C4-2B (cell line): ENCODE data around the gene CXCR2.
A peak's percentile ranks its signal among the peaks of the same experiment; 100 is the strongest.
"Not testable (repeated sequence)": the region's sequence is repeated elsewhere in the genome, so short reads cannot be mapped to it uniquely, and the experiment has no call there.

Experiments used
- H3K27ac ChIP-seq: fragments of 450-650 bp; 2 replicates; pipeline ENCODE4 v1.5.1; 2017
- ZFX ChIP-seq: fragments of 450-650 bp; IDR thresholded peaks from 2 replicates; pipeline ENCODE4 v1.6.1; 2017
- TF ChIP-seq, protein P1 (sequence below): fragments of 450-650 bp; conservative IDR thresholded peaks from 2 replicates; pipeline ENCODE4 v1.5.1; 2017; ENCODE audit warnings: mild to moderate bottlenecking

CXCR2 gene

DNA sequence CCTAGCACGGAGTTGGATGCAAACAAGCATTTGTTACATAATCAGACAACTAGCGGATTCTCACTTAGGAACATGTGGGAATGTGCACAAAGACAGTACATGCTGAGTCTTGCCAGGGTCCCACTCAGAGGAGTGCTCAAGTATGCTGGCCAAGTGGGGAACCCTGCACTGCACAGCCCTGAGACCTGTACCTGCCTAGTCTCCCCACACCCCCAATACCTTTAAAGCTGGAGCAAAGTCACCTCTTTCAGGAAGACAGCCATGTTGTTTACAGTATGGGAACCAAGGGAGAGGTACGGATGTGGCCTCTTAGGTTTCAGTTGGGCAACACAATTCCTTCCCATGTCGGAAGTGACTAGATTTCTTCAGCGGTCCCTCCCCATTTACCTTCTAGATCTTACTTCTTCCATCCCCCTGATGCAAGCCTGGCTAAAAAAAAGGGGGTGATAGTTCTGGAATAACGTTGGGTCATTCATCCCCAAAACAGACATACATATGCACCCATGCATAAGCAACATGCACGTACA is 30.2 kb downstream of the CXCR2 start:
- no peak for TF ChIP-seq ZFX
- TF ChIP-seq, protein P1, sequence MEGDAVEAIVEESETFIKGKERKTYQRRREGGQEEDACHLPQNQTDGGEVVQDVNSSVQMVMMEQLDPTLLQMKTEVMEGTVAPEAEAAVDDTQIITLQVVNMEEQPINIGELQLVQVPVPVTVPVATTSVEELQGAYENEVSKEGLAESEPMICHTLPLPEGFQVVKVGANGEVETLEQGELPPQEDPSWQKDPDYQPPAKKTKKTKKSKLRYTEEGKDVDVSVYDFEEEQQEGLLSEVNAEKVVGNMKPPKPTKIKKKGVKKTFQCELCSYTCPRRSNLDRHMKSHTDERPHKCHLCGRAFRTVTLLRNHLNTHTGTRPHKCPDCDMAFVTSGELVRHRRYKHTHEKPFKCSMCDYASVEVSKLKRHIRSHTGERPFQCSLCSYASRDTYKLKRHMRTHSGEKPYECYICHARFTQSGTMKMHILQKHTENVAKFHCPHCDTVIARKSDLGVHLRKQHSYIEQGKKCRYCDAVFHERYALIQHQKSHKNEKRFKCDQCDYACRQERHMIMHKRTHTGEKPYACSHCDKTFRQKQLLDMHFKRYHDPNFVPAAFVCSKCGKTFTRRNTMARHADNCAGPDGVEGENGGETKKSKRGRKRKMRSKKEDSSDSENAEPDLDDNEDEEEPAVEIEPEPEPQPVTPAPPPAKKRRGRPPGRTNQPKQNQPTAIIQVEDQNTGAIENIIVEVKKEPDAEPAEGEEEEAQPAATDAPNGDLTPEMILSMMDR = no peak
- H3K27ac ChIP-seq = no peak overlapping the region

DNA sequence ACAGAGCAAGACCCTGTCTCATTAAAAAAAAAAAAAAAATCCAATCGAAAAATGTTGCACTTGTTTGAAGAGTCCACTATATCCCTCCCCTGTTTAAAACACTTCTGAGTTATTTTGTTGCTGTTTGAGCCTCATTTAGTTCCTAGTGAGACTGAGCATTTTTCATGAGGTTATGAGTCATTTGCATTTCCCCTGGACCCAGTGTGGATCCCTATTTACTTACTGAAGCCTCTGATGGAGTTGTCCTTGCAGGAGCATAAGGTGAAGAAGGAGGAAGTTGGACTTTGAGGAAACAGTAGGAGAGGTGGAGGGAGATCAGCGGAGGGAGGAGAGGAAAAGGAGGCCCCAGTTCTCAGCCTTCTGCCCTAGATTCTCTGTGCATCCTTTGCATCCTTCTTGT is 35.8 kb downstream of the CXCR2 start:
- H3K27ac ChIP-seq = no peak overlapping the region
- TF ChIP-seq ZFX = no peak
- TF ChIP-seq, protein P1 = no peak

DNA sequence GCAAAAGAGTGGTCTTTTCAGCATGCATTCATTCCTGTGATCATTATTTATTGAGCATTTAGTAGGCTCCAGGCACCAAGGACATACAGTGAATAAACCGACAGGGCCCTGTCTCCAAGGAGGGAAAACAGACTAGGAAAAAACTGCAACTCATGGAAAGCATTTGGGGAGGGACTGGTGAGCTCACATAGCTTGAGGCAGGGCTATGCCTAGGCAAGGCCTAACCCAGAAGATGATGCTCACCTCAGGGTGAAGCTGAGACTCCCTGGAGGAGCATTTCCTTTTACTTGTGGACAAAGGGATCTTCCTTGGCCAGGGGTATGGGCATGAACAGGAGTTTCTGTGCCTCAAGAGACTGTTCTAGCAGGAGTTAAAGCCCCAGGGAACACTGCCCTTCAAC is 37.0 kb downstream of the CXCR2 start:
- no peak for TF ChIP-seq ZFX
- TF ChIP-seq, protein P1 = no peak
- no peak overlapping the region for H3K27ac ChIP-seq

DNA sequence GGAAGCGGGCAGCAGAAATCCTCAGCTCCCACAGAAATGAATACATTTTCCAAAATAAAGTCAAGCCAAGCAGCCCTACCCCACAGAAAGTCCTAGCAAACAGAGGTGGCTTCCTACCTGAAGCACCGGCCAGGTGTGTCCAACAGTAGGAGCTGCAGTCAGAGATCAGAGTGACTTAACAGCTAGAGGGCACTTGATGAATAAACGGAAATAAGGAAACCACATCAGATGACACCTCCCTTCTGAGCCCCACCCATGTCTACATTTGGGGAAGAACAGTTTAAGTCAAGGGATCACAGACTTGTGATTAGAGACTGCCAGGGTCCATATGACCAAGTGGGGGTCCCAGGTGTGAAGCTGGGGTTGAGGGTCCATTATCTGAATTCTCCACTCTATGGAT is 41.0 kb downstream of the CXCR2 start, which contains the start of gene CXCR1:
CXCR1 (minus strand) TSS at position 172 of the 400 bp plus-strand sequence. CDS start 1,751 bp downstream, outside the sequence.
- H3K27ac ChIP-seq = no peak within 1 kb of the TSS
- no peak for TF ChIP-seq ZFX
- TF ChIP-seq, protein P1 = no peak

DNA sequence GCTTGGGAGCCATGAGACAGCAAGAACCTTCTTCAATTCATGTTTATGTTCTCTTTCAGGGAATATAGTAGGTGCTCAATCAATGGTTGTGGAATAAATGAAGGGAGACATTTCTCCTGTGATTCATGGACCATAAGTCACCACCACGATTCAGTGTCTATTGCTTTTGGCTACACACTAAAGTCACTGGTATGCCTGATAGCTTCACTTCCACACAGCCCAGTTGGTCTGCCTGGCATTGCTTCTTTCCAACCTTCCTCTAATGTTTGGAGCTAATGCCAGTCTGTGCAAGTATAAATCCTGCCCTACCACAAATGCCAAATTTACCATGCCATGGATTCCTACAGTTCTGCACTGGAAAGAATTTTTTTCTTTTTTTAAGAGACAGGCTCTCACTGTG is 42.2 kb downstream of the CXCR2 start:
- H3K27ac ChIP-seq = no peak overlapping the region
- TF ChIP-seq, protein P1 = no peak
- TF ChIP-seq ZFX = no peak

DNA sequence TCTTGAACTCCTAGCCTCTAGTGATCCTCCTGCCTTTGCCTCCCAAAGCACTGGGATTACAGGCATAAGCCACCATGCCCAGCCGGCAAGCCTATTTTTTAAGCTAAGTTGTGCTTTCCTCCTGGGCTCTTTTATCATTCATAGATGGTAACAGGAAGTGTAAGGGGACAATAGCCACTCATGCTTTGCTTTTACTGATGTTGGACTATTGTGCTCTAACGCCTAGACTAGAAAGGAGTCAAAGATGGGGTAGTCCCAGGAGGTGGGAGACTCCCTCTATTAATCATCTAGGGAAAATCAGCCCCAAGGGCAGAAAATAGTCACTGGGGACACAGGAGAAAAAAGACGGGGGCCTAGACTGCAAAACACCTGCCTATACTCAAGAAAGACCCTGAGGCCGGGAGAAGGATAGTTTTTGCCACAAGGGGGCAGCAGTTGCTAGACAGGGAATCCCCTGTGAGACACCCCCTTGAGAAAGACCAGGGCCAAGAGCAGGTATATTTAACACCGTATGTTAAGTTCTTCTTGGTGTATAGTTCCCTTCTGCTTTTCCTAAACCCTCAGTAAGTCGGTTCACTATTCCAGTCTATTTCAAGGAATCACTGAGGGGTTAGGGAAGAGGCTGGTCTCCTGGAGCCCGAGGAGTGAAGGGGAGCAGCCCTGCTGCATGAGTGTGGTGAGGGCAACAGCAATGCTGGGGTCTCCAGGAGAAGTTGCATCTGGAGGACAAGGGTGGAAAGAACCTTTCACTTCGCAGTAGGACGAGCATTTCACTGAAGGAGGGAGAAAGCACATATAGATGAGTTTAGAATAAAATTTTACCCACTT is 43.0 kb downstream of the CXCR2 start:
- TF ChIP-seq, protein P1 = peak; percentile 82
- no peak for TF ChIP-seq ZFX
- H3K27ac ChIP-seq = no peak overlapping the region

DNA sequence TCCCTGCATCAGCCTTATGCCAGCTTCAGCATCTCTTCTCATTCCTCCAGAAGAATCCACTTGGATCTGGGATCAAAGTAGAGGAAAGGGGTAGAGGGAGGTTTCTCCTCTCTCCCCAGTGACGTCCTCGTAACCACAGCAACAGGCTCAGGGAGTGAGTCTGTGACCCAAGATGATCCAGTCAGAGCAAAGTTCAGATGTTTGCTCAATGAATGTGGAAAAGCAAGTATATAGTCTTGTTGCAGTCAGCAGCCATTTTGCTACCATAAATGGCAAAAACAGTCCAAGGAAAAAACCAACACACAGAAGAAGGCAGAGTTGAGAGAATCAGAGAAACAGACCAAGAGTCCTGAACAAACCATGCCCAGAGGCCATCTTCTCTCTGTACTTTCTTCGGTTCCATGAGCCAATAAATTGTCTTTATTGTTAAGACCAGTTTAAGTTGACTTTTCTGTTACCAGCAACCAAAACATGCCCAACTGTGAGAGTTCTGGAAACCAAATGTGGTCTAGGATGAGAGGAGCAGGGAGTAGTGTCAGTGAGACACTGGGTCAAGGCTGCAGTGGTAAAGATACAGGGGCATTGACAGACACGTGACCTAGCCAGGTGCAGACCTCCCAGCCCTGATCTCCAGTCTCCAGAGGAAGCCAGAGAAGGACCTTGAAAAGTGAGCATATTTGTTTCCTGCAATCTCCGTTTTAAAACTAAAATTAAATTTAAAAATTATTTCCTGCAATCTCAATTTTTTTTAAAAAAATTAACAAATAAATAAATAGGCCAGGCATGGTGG is 44.1 kb downstream of the CXCR2 start:
- TF ChIP-seq, protein P1 = no peak
- TF ChIP-seq ZFX = no peak
- no peak overlapping the region for H3K27ac ChIP-seq

DNA sequence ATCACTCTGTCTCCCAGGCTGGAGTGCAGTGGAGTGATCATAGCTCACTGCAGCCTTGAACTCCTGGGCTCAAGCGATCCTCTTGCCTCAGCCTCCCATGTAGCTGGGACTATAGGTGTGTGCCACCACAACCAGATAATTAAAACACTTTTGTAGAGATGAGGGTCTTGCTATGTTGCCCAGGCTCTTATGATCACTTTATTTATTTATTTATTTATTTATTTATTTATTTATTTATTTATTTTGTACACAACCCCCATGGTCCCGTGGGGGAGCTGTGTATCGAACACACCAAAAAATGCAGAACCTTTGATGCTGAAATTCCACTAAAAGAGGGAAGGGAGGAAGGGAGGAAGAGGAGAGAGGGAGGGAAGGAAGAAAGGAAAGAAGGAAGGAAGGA is 45.9 kb downstream of the CXCR2 start:
- not testable (repeated sequence) for H3K27ac ChIP-seq
